ENCODE data around the gene ARL5A.

The ARL5A gene

GRCh38 chr2:151770995-151771394 lies 57.2 kb downstream of the ARL5A start:
- Histone ChIP-seq H3K27ac (no peak overlapping the region), H3K4me3 (no peak overlapping the region)
- TF ChIP-seq, protein P1, sequence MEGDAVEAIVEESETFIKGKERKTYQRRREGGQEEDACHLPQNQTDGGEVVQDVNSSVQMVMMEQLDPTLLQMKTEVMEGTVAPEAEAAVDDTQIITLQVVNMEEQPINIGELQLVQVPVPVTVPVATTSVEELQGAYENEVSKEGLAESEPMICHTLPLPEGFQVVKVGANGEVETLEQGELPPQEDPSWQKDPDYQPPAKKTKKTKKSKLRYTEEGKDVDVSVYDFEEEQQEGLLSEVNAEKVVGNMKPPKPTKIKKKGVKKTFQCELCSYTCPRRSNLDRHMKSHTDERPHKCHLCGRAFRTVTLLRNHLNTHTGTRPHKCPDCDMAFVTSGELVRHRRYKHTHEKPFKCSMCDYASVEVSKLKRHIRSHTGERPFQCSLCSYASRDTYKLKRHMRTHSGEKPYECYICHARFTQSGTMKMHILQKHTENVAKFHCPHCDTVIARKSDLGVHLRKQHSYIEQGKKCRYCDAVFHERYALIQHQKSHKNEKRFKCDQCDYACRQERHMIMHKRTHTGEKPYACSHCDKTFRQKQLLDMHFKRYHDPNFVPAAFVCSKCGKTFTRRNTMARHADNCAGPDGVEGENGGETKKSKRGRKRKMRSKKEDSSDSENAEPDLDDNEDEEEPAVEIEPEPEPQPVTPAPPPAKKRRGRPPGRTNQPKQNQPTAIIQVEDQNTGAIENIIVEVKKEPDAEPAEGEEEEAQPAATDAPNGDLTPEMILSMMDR (IDR thresholded peaks at IDR 0.05): no peak
- DNase-seq (ENCODE audit: low spot score): no peak

DNA sequence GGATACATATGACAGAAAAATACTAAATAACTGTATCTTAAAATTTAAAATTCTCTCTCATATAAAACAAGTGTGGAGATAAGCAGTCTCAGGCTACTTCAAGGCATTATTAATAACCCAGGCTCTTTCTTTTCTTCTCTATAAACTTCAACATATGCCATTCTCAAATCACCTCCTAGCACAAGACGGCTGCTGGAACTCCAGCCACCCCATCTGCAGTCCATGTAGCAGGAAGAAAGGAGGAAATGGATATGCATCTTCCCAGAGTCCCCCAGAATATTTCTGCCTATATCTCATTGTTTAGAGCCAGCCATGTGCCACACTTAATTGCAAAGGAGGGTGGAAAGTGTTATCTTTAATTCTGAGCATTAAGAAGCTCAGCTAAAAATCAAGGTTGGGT lies 58.6 kb downstream of the ARL5A start:
- no peak overlapping the region for H3K4me3 ChIP-seq
- TF ChIP-seq, protein P1 (IDR thresholded peaks at IDR 0.05): no peak
- no peak overlapping the region for H3K27ac ChIP-seq
- no peak for DNase-seq (ENCODE audit: low spot score)

DNA sequence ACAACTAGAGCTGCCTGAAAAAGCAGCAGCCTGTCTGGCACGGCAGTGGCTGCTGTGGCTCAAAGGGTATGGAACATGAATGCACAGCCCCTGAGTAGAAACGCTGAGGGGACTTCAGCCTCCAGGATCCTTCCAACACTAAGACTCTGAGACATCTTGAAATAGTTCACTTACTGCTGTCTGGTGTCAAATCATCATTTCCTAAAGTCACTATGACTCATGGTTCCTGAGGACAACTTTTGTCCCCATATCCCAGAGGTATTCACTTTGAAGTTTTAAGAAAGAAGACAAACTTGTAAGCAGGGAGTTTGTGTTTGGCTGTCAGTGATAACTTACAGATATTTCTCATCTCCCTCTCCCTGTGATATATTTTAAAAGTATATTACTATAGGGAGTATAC lies 60.7 kb downstream of the ARL5A start:
- Histone ChIP-seq H3K4me3 (no peak overlapping the region), H3K27ac (no peak overlapping the region)
- no peak for DNase-seq (ENCODE audit: low spot score)
- TF ChIP-seq, protein P1 (IDR thresholded peaks at IDR 0.05): no peak

DNA sequence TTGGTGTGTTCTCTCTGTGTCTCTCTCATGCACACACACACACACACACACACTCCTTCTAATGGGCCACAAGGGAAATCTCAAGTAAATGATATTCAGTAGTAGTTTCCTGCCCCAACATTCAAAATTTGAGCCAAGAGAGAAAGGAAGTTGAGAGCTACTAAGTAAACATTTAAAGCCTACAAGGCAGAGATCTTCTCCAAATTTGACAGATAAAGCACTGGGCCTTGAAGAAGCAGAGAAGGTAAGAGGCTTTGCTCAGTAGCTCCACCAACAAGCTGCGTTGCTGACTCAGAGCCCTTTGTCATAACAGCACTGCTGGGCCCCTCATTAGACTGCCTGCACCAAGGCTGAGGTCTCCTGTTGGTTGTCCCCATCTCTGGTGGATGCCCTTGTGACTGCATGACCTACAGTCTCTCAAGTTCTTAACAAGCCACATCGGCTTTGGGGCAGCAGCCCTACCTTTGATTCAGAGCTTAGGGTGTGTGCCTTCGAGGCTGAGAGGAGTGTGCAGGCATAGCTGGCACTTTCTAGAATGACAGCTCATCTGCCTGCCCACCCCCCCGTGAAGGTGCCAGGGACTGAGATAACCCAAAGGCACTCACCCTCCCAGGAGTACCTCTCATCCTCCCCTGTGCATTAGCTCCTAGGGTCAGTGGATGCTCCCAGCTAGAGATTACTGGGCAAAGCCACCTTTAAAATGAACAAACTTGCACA lies 61.6 kb downstream of the ARL5A start:
- no peak for DNase-seq (ENCODE audit: low spot score)
- Histone ChIP-seq H3K27ac (no peak overlapping the region), H3K4me3 (no peak overlapping the region)
- TF ChIP-seq, protein P1 (IDR thresholded peaks at IDR 0.05): no peak

GRCh38 chr2:151765760-151766410 lies 62.3 kb downstream of the ARL5A start:
- TF ChIP-seq, protein P1 (IDR thresholded peaks at IDR 0.05): no peak
- no peak overlapping the region for H3K27ac ChIP-seq
- no peak overlapping the region for H3K4me3 ChIP-seq
- DNase-seq (ENCODE audit: low spot score): no peak

GRCh38 chr2:151762694-151763093 lies 65.5 kb downstream of the ARL5A start:
- TF ChIP-seq, protein P1 (IDR thresholded peaks at IDR 0.05): no peak
- Histone ChIP-seq H3K4me3 (no peak overlapping the region), H3K27ac (no peak overlapping the region)
- no peak for DNase-seq (ENCODE audit: low spot score)

DNA sequence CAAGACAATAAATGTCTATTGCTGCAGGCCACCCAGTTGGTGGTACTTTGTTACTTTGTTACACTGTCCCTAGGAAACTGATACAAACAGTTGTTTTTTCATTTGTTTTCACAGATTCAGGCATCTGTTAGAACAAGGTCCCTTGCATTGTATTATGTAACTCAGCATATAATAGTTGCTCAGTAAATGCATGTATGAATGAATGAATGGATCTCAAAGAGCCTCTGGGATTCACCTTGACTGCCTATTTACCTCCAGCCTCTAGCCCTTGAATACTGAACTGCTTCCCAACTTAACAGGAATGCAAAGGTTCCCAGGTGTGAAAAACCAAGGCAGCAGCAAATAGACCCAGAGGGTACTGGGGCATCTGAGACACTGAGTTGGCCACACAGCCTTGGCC lies 66.5 kb downstream of the ARL5A start:
- H3K4me3 ChIP-seq: no peak overlapping the region
- no peak for DNase-seq (ENCODE audit: low spot score)
- TF ChIP-seq, protein P1 (IDR thresholded peaks at IDR 0.05): no peak
- no peak overlapping the region for H3K27ac ChIP-seq

All from coronary artery (tissue), 2 donors.